SK-N-MC (cell line): ENCODE measurements around the gene CFAP299.
"Not testable (repeated sequence)": the region's sequence is repeated elsewhere in the genome, so short reads cannot be mapped to it uniquely, and the experiment has no call there.

Source experiments
- EZH2 ChIP-seq: fragments of 200-600 bp; sonication (generic); IDR thresholded peaks from one replicate; pipeline ENCODE4 v1.6.1; 2017; ENCODE audit warnings: antibody characterized with exemption
- POLR2AphosphoS5 ChIP-seq: IDR thresholded peaks from 2 replicates; pipeline ENCODE4 v1.6.1; 2012; ENCODE audit warnings: mild to moderate bottlenecking, low read depth, low read length, borderline replicate concordance

- not testable (repeated sequence) for TF ChIP-seq EZH2, POLR2AphosphoS5
Observed at GRCh38 chr4:80670118-80670517, 334.6 kb downstream of the CFAP299 start.
